NCI-H774 (cell line): Measurements from ENCODE around the gene TBC1D14.
A peak's percentile ranks its signal among the peaks of the same experiment; 100 is the strongest.
"Not testable (repeated sequence)": the region's sequence is repeated elsewhere in the genome, so short reads cannot be mapped to it uniquely, and the experiment has no call there.

Source experiments
- DNase-seq: peaks from one replicate; lab custom pipeline; 2025; lab: John Stamatoyannopoulos, UW

The TBC1D14 gene

DNA sequence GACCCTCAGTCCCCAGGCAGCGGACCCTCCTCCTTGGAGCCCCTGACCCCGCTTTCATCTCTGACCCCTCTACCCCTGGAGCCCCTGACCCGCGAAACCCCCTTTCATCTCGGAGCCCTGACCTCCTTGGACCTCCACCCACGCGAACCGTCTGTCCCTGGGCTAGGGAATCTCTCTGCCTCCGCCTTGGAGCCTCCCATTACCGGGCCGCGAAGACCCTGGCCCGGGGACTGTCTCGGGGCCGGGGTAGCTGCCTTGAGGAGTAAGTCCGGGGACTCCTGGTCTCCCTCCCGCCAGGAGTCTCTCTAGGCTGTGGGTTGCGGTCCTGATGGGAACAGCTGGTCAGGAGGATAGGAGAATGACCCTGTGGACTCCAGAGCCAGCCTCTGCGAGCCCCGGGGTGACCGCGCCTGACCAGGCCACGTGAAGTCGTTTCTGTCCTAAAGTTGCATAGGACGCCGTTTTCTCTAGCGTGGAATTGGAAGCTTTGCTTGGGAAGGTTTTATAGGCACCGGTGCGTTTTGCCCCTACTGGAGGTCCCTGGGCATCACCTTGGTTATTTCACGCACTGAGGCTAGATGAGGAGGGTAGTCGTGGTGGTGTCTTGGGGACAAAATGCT is 824 bp downstream of the TBC1D14 start:
- DNase-seq = no peak

DNA sequence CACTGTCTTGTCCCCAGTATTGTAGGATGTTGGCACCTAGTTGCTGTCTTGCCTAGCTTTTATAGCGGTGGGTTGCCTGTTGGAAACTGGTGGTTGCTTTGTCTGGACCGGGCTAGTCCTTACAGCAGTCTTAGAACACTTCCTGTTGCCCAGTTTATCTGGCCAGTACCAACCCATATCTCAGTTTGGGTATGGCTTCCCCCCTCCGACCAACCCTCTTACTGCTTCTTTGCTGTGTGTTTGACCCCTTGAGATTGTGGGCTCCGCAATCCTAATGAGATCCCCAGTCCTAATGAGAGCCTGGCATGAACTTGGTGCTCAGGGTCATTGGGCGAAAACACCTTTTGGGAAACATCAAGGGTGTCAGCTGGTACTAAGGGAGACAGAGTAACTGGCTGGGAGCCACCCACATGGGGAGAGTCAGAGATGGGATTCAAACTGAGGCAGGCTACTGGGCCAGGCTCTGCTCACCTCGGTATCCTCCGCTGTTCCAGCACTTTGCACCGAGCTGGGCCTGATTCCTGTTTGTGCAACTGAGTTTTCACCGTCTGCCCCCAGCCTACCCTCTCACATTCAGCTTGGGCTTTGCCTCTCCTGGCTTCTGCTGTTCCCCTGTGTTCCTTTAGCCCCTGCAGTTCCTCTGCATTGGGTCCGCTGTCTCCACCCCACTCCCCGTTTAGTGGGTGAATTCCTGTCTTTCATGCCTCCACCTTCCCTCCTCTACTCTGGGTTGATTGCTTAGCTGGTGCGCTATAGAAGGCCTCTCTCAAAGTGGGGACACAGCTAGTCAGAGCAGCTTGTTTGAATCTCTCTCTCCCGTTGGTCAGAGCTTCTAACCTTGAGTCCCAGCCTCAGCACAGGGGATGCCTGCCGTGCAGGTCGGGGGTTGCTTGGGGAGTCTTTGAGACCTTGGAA is 1.6 kb downstream of the TBC1D14 start:
- no peak for DNase-seq

GRCh38 chr4:6911917-6912316 is 2.3 kb downstream of the TBC1D14 start:
- DNase-seq = not testable (repeated sequence)

- no peak for DNase-seq
Measured at GRCh38 chr4:6912441-6912840, 2.8 kb downstream of the TBC1D14 start.

DNA sequence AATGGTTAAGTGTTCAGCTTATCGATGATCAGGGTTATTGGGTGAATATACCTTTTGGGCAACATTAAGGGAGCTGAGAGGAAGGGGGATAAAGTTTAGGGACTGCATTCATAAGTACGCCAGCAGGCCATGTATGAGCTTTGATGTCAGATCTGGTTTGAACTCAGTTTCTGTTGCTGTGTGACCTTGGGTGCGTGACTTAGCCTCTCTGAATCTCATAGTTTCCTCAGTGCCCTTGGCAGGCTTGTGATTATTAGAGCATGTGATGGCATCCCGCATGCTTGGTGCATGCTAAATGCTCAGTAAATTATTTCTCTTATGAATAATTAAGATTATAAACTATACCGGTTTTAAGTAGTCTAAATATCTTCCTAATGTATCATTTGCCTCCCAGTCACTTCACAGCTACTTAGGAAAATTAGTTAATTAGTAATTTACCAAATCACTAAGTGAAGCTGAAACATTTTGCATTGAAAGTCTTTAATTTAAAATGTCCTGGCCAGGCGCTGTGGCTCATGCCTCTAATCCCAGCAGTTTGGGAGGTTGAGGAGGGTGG is 3.8 kb downstream of the TBC1D14 start:
- DNase-seq = no peak

GRCh38 chr4:6914448-6914847 is 4.8 kb downstream of the TBC1D14 start:
- no peak for DNase-seq

DNA sequence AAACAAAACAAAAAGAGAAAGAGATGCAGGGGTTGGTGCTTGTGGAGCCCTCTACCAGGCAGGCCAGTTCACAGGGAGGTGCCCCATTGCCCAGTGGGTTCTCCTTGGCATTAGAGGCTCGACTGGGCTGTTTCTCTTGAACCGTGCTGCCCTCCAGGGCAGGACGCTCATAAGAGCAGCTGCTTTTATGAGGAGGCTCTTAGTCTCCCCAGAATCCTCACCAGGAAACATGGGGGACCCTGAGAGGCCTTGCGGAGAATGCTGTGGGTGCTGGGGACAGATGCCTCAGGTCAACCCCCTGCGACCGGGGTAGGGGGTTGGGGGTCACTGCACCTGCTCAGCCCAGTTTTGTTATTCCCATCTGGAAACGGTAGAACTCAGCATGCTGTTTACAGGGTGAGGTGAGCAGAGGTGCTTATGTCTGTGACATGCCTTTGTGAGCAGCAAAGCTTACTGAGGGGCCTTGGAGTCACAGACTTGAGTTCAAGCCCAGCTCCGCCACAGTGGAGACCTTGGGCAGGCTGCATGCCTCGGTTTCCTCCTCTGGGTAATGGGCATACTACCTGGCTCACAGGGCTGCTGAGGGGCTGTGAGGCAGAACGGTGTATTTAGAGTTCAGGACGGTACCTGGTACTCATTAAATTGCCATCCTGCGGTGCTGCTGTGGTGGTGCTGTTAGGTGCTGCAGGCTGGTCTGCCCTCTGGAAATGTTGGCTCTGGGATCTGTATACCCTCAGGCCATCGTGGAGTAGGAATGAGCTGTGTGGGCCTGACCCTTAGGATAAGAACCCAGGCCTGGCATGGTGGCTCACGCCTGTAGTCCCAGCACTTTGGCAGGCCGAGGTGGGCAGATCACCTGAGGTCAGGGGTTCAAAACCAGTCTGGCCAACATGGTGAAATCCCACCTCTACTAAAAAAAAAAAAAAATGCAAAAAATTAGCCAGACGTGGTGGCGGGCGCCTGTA is 5.7 kb downstream of the TBC1D14 start:
- no peak for DNase-seq

GRCh38 chr4:6916069-6916586 is 6.5 kb downstream of the TBC1D14 start:
- no peak for DNase-seq

DNA sequence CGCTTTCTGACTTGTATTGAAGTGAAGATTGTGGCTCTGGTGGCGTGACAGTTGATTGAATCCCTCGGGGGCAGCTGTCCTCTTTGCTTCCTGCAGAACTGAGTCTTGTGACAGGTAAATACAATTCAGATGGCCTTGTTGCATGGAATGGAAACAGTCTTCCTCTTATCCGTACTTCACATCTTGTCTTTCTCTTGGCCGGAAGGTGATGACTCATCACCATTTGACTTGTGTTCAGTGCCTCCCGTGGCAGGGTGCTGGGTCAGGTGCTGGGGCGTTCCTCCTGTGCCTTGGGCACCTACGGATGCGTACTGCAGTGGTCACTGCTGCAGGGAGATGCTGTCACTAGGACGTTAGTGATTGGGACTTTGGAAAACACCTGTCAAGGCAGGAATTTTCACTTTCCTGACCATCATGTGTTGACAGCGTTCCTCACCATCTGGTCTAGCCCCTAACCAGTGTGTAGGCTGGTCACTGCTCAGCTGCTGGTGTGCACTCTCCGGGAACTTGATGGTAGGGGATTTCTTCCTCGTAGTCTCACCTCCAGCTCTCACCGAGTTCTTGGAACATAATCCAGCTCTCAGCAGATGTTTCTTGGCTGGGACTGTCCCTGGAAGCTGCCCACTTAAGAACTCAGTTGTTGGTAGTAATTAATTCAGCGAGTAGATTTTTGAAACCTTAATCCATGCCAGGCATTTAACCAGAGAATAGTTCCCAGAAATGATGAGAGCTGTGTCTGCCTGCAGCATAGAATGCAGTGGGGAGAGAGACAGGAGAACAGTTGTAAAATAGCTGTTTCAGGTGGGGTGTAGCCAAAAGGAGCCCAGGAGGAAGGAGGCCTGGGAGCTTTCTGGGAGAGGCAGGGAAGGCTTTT is 7.2 kb downstream of the TBC1D14 start:
- no peak for DNase-seq

- DNase-seq = peak; percentile 90
Measured at GRCh38 chr4:6917461-6918271, 8.0 kb downstream of the TBC1D14 start.

DNA sequence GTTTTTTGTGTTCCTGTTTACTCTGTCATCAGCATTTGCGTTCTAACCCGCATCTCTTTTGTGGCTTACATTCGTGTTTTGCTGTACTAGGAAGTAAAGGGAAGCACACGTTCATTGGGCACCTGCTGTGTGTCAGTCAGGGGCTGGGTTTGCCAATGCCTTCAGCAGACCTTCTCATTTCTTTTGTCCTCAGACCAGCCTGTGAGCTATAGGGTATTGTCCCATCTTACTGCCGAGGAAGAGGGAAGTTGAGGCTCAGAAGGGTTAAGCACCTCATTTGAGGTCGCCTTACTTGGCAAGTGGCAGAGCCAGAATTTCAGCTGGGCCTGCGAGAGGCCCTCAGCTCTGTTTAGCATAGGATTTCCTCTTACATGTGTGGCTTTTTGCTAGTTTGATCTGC is 8.7 kb downstream of the TBC1D14 start:
- DNase-seq = no peak

DNA sequence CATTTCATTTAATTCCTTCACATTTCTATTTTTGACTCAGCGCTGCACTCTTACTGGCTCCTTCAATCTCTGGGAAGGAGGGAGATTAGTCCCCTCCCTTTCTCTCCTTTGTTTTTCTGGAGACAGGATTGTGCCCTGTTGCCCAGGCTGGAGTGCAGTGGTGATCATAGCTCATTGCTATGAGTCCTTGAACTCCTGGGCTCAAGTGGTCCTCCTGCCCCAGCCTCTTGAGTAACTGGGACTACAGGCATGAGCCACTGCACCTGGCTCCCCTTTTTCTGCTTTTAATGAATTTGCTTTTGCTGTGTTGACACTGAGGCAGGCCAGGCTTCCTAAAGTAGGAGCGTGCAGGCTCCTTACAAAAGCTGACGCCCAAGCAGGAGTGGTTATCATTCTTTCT is 10.5 kb downstream of the TBC1D14 start:
- no peak for DNase-seq

- DNase-seq = no peak
Measured at GRCh38 chr4:6923507-6923906, 13.9 kb downstream of the TBC1D14 start.

- DNase-seq = no peak
Measured at GRCh38 chr4:6924361-6924779, 14.7 kb downstream of the TBC1D14 start.

GRCh38 chr4:6925357-6925836 is 15.8 kb downstream of the TBC1D14 start:
- DNase-seq = no peak

GRCh38 chr4:6926081-6926480 is 16.5 kb downstream of the TBC1D14 start:
- DNase-seq = no peak

DNA sequence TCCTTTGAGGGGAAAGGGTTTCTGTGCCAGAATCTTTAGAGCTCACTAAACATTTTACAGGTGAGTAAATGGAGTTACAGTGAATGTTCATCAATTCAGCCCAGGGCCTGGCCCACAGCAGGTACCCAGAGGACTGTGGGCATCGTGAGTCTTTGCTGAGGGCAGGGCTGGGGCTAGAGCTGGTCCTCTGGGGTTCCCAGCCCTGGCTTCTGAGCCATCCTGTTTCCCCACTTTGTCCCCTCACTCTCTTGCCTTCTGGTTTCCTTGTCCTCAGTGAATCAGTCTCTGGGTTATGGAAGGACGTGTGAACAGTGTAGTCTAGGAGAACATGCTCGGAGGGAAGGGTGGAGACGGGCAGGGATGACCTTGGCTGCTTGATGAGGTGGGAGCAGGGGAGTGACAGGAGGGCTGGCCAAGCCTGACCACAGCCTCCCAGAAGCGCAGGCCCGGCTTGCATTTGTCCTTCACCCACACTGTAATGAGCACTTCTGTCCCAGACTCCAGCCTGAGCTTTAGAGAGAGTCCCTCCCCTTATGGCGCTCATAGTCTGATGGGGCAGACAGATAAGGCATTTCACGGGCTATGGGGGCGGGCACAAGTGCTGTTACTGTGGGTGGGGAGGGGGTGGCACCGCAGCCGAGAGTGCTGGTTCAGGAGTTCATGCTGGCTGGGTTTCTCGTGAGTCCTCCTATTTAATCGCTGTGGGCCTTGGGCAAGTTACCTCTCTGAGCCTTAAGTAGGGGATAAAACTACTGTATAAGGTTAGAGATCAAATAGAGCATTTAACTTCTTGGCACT is 17.3 kb downstream of the TBC1D14 start:
- DNase-seq = no peak

DNA sequence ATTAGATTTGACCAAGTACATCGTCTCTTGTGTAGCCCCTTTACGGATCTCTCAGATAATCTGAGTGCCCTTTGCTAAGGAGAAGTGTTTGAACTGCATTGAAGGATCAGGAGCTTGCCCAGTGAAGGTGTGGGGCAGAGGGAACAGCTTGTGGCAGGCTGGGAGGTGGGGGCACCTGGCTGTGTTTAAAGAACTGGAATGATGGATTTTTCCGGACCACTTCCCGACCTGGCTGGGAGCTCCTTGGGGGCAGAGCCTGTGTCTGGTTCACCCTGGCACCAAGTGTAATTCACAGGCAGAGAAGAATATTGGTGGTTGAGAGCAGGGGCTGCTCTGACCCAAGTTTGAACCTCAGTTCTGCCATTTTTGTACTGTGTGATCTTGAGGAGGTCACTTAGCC is 18.5 kb downstream of the TBC1D14 start:
- DNase-seq = no peak

- DNase-seq = no peak
Measured at GRCh38 chr4:6929339-6929811, 19.7 kb downstream of the TBC1D14 start.
